Parathyroid adenoma (tissue), 2 donors: Measurements from ENCODE around the gene HELZ.
"Not testable (repeated sequence)": the region's sequence is repeated elsewhere in the genome, so short reads cannot be mapped to it uniquely, and the experiment has no call there.

Source experiments
- H2AFZ ChIP-seq: fragments of 300-600 bp; sonication (generic); one replicate; pipeline ENCODE4 v1.7.0; 2017; ENCODE audit warnings: antibody characterized with exemption, mild to moderate bottlenecking
- H3K27ac ChIP-seq: fragments of 300-600 bp; sonication (generic); one replicate; pipeline ENCODE4 v1.7.0; 2017
- H3K27me3 ChIP-seq: fragments of 300-600 bp; sonication (generic); one replicate; pipeline ENCODE4 v1.7.0; 2017; ENCODE audit warnings: low read length; ENCODE audit not compliant: control insufficient read depth, insufficient read depth
- H3K36me3 ChIP-seq: fragments of 300-600 bp; sonication (generic); one replicate; pipeline ENCODE4 v1.7.0; 2017; ENCODE audit warnings: low read length; ENCODE audit not compliant: control insufficient read depth, insufficient read depth
- H3K4me1 ChIP-seq: fragments of 300-600 bp; sonication (generic); one replicate; pipeline ENCODE4 v1.7.0; 2017; ENCODE audit warnings: control low read depth
- H3K4me2 ChIP-seq: fragments of 300-600 bp; sonication (generic); one replicate; pipeline ENCODE4 v1.7.0; 2017; ENCODE audit warnings: low read length
- H3K4me3 ChIP-seq: fragments of 300-600 bp; sonication (generic); one replicate; pipeline ENCODE4 v1.7.0; 2017; ENCODE audit warnings: low read depth, low read length
- H3K79me2 ChIP-seq: fragments of 300-600 bp; sonication (generic); one replicate; pipeline ENCODE4 v1.7.0; 2017; ENCODE audit warnings: control low read depth
- H3K9ac ChIP-seq: fragments of 300-600 bp; sonication (generic); one replicate; pipeline ENCODE4 v1.7.0; 2017; ENCODE audit warnings: mild to moderate bottlenecking
- H3K9me3 ChIP-seq: fragments of 300-600 bp; sonication (generic); one replicate; pipeline ENCODE4 v1.7.0; 2017; ENCODE audit warnings: low read length; ENCODE audit not compliant: control insufficient read depth
- CTCF ChIP-seq: fragments of 300-600 bp; sonication (generic); IDR thresholded peaks from one replicate; pipeline ENCODE4 v1.7.0; 2017; ENCODE audit warnings: antibody characterized with exemption, mild to moderate bottlenecking
- donor health status: primary hyperparathyroidism.

HELZ gene

GRCh38 chr17:67130768-67131167 lies 114.2 kb downstream of the HELZ start:
- Histone ChIP-seq H3K4me2 (no peak overlapping the region), H3K4me3 (no peak overlapping the region), H2AFZ (no peak overlapping the region), H3K9me3 (no peaks in the 10 kb centered on the region), H3K9ac (no peak overlapping the region), H3K36me3 (no peaks in the 10 kb centered on the region), H3K4me1 (no peaks in the 10 kb centered on the region), H3K79me2 (peaks cover 3% of the 10 kb centered on the region), H3K27ac (no peak overlapping the region), H3K27me3 (no peaks in the 10 kb centered on the region)
- no peak for TF ChIP-seq CTCF

- TF ChIP-seq CTCF = no peak
Observed at GRCh38 chr17:67129283-67129682, 115.7 kb downstream of the HELZ start.

DNA sequence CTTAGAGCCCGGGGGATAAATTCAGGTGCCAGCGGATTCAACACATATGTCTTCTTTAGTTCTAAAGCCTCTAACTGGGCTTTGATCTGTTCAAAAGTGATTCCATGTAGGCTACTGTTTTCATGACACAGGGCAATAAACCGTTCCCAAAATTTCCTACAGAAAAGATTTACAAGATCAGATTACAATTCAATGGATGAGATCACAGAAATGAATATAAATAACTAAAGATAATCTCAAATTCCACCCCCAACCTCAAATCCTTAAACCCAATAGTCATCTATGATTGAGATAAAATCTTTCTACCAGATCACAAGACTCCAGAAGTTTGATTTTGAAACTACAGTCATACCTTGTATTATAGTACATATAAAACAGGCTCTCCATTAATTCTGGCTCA lies 116.3 kb downstream of the HELZ start:
- Histone ChIP-seq H3K4me2 (no peak overlapping the region), H3K27ac (no peak overlapping the region), H3K4me1 (no peaks in the 10 kb centered on the region), H3K79me2 (no peaks in the 10 kb centered on the region), H3K4me3 (no peak overlapping the region), H3K27me3 (no peaks in the 10 kb centered on the region), H3K9ac (no peak overlapping the region), H3K9me3 (no peaks in the 10 kb centered on the region), H2AFZ (no peak overlapping the region), H3K36me3 (no peaks in the 10 kb centered on the region)
- no peak for TF ChIP-seq CTCF

More at GRCh38 chr17:67129283-67129682, 115.7 kb downstream of the HELZ start:
- H3K4me1 ChIP-seq = no peaks in the 10 kb centered on the region
- no peaks in the 10 kb centered on the region for H3K9me3 ChIP-seq
- no peak overlapping the region for H3K4me2 ChIP-seq
- H3K4me3 ChIP-seq = no peak overlapping the region
- H3K9ac ChIP-seq = no peak overlapping the region
- H3K27ac ChIP-seq = no peak overlapping the region
- no peaks in the 10 kb centered on the region for H3K27me3 ChIP-seq
- H3K79me2 ChIP-seq = no peaks in the 10 kb centered on the region
- H2AFZ ChIP-seq = no peak overlapping the region
- no peaks in the 10 kb centered on the region for H3K36me3 ChIP-seq

- Histone ChIP-seq H3K36me3 (no peaks in the 10 kb centered on the region), H3K4me3 (no peak overlapping the region), H3K4me2 (no peak overlapping the region), H3K9ac (no peak overlapping the region), H3K79me2 (no peaks in the 10 kb centered on the region), H3K27me3 (no peaks in the 10 kb centered on the region), H3K4me1 (no peaks in the 10 kb centered on the region), H3K9me3 (no peaks in the 10 kb centered on the region), H2AFZ (no peak overlapping the region), H3K27ac (no peak overlapping the region)
- TF ChIP-seq CTCF = no peak
Observed at GRCh38 chr17:67127925-67128324, 117.1 kb downstream of the HELZ start.

DNA sequence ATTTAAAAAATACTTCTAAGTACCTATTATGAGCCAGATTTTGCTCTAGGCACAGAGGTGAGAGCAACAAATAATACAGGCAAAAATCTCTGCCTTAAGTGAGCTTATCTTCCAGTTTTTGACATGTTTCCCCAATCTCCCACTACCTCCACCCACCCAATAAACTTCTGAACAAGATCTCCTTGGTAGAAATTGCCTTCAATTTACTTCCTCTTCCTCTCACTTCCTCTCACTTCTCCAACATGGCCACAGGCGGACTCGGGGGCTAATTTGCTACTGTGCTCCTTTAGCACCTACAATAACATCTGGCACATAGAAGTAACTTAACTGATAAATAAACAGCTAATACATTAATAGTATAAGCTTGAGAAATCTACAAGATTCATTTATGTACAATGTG lies 118.0 kb downstream of the HELZ start:
- H3K4me2 ChIP-seq = no peak overlapping the region
- H3K36me3 ChIP-seq = no peaks in the 10 kb centered on the region
- H3K27ac ChIP-seq = no peak overlapping the region
- TF ChIP-seq CTCF = no peak
- H3K4me1 ChIP-seq = no peaks in the 10 kb centered on the region
- H3K79me2 ChIP-seq = no peaks in the 10 kb centered on the region
- no peaks in the 10 kb centered on the region for H3K27me3 ChIP-seq
- H3K9me3 ChIP-seq = no peaks in the 10 kb centered on the region
- H3K9ac ChIP-seq = no peak overlapping the region
- H2AFZ ChIP-seq = no peak overlapping the region
- H3K4me3 ChIP-seq = no peak overlapping the region

GRCh38 chr17:67126543-67126942 lies 118.5 kb downstream of the HELZ start:
- not testable (repeated sequence) for H3K36me3 ChIP-seq, H3K4me3 ChIP-seq, H3K27me3 ChIP-seq, H3K9ac ChIP-seq, H3K4me1 ChIP-seq, H3K9me3 ChIP-seq, H3K4me2 ChIP-seq, H3K27ac ChIP-seq, H2AFZ ChIP-seq, H3K79me2 ChIP-seq
